Panc1 (cell line): ENCODE data around the gene DNAJB7. TPM values are rescaled to one million over a fixed set of nuclear protein-coding genes. Genes with fewer than 3 reads are reported as not detected.
A peak's percentile ranks its signal among the peaks of the same experiment; 100 is the strongest.

ENCODE experiments used
- ATAC-seq: fragments of 200-7000 bp; cut with Tn5 transposase; 2 replicates; pipeline ENCODE4 v1.9.1; 2020; ENCODE audit warnings: mild to moderate bottlenecking, moderate library complexity
- BruUV-seq: library from RNA; stranded (reverse); fragments of 400-500 nt; replicated peaks from 2 replicates; lab custom pipeline; 2021; lab: Mats Ljungman, UMichigan
- CTCF ChIA-PET: fragments of 300-600 bp; sonication (Branson Sonifier 250); formaldehyde crosslinking; loops from one replicate; lab custom pipeline; 2022; ENCODE audit warnings: antibody characterized with exemption; lab: Charles Lee
- POLR2A ChIA-PET: fragments of 300-600 bp; sonication (Branson Sonifier 250); formaldehyde crosslinking; loops from one replicate; lab custom pipeline; 2022; ENCODE audit warnings: antibody characterized with exemption; lab: Charles Lee
- DNase-seq: peaks from one replicate; pipeline ENCODE4 v3.0.0-alpha.2; 2010; ENCODE audit warnings: low read depth, low spot score
- H3K27ac ChIP-seq: 2 replicates; pipeline ENCODE4 v1.5.1; 2011; ENCODE audit warnings: mild to moderate bottlenecking, low read length, inconsistent platforms
- H3K27me3 ChIP-seq: fragments of 200-500 bp; sonication (Bioruptor generic); 2 replicates; pipeline ENCODE4 v1.6.0; 2014; ENCODE audit warnings: low read length, inconsistent platforms; ENCODE audit not compliant: control insufficient read depth, insufficient read depth
- H3K36me3 ChIP-seq: fragments of 200-500 bp; sonication (Bioruptor generic); 2 replicates; pipeline ENCODE4 v1.5.1; 2014; ENCODE audit warnings: inconsistent platforms, mild to moderate bottlenecking, low read length, moderate library complexity; ENCODE audit not compliant: control insufficient read depth, insufficient read depth
- H3K4me1 ChIP-seq: 2 replicates; pipeline ENCODE4 v1.5.1; 2011; ENCODE audit warnings: inconsistent platforms, mild to moderate bottlenecking, low read length, moderate library complexity; ENCODE audit not compliant: control insufficient read depth, insufficient read depth
- H3K4me3 ChIP-seq, 2 experiments: 2 replicates each; pipeline ENCODE4 v1.5.1; 2011 to 2012; ENCODE audit warnings: low read depth in 2 of 2, low read length in 2 of 2, mild to moderate bottlenecking in 2 of 2, inconsistent platforms in 1 of 2, moderate library complexity in 1 of 2
- H3K9me3 ChIP-seq: fragments of 200-500 bp; sonication (Bioruptor generic); 2 replicates; pipeline ENCODE4 v1.5.1; 2014; ENCODE audit warnings: low read depth, mild to moderate bottlenecking, inconsistent platforms, low read length, moderate library complexity; ENCODE audit not compliant: control insufficient read depth, insufficient read depth
- POLR2AphosphoS5 ChIP-seq: IDR thresholded peaks from 2 replicates; pipeline ENCODE4 v1.6.1; 2012; ENCODE audit warnings: mild to moderate bottlenecking, low read depth, low read length, moderate library complexity
- SIN3A ChIP-seq: IDR thresholded peaks from 2 replicates; pipeline ENCODE4 v1.6.1; 2012; ENCODE audit warnings: low read depth, mild to moderate bottlenecking, low read length, moderate library complexity, borderline replicate concordance; ENCODE audit not compliant: insufficient read depth
- TCF7L2 ChIP-seq: IDR thresholded peaks from 2 replicates; pipeline ENCODE4 v1.6.1; 2011; ENCODE audit warnings: mild to moderate bottlenecking, low read depth, low read length, inconsistent platforms
- in situ Hi-C: cut with HindIII; loops from 2 replicates; pipeline ENCODE4 v1.10.0; 2016; ENCODE audit warnings: low sequenced_read_pairs, low pct_unique_long_range_greater_than_20kb
- intact Hi-C: fragments of 100-400 bp; cut with micrococcal nuclease; formaldehyde crosslinking; loops from one replicate; pipeline ENCODE4 v1.10.0; 2022; ENCODE audit not compliant: unreplicated experiment
- total RNA-seq: library from RNA; stranded (reverse); gene quantifications from one replicate; pipeline ENCODE4 v1.2.1, GENCODE V29; 2021; ENCODE audit not compliant: unreplicated experiment
- TF ChIP-seq, protein P1 (sequence below): fragments of 450-650 bp; IDR thresholded peaks from 2 replicates; pipeline ENCODE4 v1.5.1; 2017; ENCODE audit warnings: mild to moderate bottlenecking
- TF ChIP-seq, protein P2 (sequence below), 2 experiments: IDR thresholded peaks; 2 replicates each; pipeline ENCODE4 v1.6.1; 2011 to 2012; ENCODE audit warnings: low read depth in 2 of 2, control low read depth in 1 of 2, low read length in 1 of 2, mild to moderate bottlenecking in 1 of 2, moderate library complexity in 1 of 2; ENCODE audit not compliant: insufficient read depth in 1 of 2

DNAJB7 gene
- total RNA-seq, 1 experiment from 2014 or later: not detected

DNA sequence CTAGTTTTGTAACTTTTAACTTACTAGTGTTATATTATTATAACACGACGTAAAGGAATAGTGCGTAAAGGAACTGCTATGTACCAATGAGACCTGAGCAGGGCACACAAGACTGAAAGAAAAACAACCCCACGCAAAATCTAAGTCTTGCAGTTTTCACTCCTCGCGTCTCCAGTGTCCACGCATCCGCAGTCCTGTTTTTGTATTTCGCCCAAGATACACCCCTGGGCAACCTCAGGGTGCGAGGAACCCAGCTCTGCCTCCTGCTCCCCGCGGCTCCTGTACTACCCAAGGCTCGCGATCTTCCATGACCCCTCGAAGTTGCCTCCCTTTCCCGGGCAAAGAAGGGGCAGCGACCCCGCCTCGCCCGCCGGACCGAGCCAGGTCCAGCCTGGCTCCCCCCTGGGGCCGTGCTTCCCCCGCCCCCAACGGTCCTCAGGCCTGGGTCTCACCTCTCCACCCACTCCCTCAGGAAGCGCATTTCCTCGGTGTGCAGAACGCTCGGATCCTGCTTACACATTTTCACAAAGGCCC is 5.9 kb downstream of the DNAJB7 start:
- no TSS peak for BruUV-seq
- in situ Hi-C loops (no loop called here), intact Hi-C loops (no loop called here)
- H3K9me3 ChIP-seq: no peaks in the 10 kb centered on the region
- H3K27me3 ChIP-seq: no peaks in the 10 kb centered on the region
- TF ChIP-seq TCF7L2: no peak
- TF ChIP-seq, protein P1, sequence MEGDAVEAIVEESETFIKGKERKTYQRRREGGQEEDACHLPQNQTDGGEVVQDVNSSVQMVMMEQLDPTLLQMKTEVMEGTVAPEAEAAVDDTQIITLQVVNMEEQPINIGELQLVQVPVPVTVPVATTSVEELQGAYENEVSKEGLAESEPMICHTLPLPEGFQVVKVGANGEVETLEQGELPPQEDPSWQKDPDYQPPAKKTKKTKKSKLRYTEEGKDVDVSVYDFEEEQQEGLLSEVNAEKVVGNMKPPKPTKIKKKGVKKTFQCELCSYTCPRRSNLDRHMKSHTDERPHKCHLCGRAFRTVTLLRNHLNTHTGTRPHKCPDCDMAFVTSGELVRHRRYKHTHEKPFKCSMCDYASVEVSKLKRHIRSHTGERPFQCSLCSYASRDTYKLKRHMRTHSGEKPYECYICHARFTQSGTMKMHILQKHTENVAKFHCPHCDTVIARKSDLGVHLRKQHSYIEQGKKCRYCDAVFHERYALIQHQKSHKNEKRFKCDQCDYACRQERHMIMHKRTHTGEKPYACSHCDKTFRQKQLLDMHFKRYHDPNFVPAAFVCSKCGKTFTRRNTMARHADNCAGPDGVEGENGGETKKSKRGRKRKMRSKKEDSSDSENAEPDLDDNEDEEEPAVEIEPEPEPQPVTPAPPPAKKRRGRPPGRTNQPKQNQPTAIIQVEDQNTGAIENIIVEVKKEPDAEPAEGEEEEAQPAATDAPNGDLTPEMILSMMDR: no peak
- peaks cover 29% of the 10 kb centered on the region for H3K4me1 ChIP-seq
- H3K36me3 ChIP-seq: peaks cover 8% of the 10 kb centered on the region
- ATAC-seq (peak; percentile 53), DNase-seq (no peak)
- H3K27ac ChIP-seq: peak overlapping the region; percentile 86
- H3K4me3 ChIP-seq: peak overlapping the region; percentile 66 to 84
- POLR2A ChIA-PET: interaction anchor here (0.5 to 0.6 kb wide), 4 partner anchors 18 to 160 kb away, joined by 3 to 7 read pairs (median 5); no protein-coding TSS in a partner anchor
- CTCF ChIA-PET: no interaction called here

DNA sequence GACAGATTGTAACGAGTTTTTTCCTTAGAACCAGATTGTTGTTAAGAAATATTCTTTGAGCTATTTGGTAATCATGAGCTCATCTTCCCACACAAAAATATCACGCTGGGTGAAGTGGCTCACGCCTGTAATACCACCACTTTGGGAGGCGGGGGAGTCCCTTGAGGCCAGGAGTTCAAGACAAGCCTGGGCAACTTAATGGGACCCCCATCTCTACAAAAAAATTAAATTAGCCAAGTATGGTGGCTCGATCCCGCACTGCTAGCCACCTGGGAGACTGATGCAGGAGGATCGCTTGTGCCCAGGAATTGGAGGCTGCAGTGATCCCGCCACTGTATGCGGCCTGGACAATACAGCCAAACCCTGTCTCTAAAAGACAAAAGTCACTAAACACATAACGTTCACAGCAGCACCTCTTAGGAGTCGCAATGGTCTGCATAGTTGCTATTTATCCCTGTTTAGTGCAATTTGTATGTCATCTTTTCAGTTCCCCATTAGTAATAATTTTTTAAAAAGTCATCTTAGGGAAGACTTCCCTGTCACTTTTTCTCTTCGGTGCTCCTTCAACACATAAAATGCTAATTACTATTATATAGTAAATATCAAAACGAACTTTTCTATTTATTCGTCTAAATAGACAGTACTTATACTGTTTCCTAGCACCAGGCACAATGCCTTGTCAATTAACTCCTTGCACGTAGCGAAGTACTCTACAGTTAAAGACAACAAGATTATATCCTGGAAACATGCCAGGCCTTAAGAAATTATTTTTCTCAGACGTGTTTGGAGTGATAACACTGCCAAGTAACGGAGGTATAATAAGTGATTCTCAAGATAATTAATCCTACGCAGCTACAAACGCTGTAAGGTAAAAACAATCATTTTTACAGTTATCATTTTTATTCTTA is 6.6 kb downstream of the DNAJB7 start:
- CTCF ChIA-PET: no interaction called here
- peaks cover 14% of the 10 kb centered on the region for H3K36me3 ChIP-seq
- intact Hi-C loops: no loop called here
- no TSS peak for BruUV-seq
- POLR2A ChIA-PET: interaction anchor here (0.5 kb wide), 1 partner anchor 82 kb away, joined by 7 read pairs; no protein-coding TSS in a partner anchor
- DNase-seq: no peak
- in situ Hi-C loops: no loop called here
- H3K4me3 ChIP-seq: peak overlapping the region; percentile 66 to 84
- TF ChIP-seq, protein P2, sequence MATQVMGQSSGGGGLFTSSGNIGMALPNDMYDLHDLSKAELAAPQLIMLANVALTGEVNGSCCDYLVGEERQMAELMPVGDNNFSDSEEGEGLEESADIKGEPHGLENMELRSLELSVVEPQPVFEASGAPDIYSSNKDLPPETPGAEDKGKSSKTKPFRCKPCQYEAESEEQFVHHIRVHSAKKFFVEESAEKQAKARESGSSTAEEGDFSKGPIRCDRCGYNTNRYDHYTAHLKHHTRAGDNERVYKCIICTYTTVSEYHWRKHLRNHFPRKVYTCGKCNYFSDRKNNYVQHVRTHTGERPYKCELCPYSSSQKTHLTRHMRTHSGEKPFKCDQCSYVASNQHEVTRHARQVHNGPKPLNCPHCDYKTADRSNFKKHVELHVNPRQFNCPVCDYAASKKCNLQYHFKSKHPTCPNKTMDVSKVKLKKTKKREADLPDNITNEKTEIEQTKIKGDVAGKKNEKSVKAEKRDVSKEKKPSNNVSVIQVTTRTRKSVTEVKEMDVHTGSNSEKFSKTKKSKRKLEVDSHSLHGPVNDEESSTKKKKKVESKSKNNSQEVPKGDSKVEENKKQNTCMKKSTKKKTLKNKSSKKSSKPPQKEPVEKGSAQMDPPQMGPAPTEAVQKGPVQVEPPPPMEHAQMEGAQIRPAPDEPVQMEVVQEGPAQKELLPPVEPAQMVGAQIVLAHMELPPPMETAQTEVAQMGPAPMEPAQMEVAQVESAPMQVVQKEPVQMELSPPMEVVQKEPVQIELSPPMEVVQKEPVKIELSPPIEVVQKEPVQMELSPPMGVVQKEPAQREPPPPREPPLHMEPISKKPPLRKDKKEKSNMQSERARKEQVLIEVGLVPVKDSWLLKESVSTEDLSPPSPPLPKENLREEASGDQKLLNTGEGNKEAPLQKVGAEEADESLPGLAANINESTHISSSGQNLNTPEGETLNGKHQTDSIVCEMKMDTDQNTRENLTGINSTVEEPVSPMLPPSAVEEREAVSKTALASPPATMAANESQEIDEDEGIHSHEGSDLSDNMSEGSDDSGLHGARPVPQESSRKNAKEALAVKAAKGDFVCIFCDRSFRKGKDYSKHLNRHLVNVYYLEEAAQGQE (IDR thresholded peaks at IDR 0.05; ENCODE audit: insufficient read depth in 1 of 2, low read depth in 2 of 2, low read length in 1 of 2): no peak
- TF ChIP-seq POLR2AphosphoS5 (no peak), SIN3A (no peak), TCF7L2 (no peak)
- TF ChIP-seq, protein P1: no peak
- no peaks in the 10 kb centered on the region for H3K9me3 ChIP-seq
- peak overlapping the region; percentile 86 for H3K27ac ChIP-seq
- no peak for ATAC-seq
- no peaks in the 10 kb centered on the region for H3K27me3 ChIP-seq
- peaks cover 30% of the 10 kb centered on the region for H3K4me1 ChIP-seq
